MCF 10A (cell line): ENCODE measurements around the gene TUBA4A. TPM values are rescaled to one million over a fixed set of nuclear protein-coding genes. Genes with fewer than 3 reads are reported as not detected.

Source experiments
- BruUV-seq: library from RNA; stranded (reverse); fragments of 400-500 nt; replicated peaks from 2 replicates; lab custom pipeline; 2021; lab: Mats Ljungman, UMichigan
- CTCF ChIA-PET: fragments of 300-600 bp; sonication (Branson Sonifier 250); formaldehyde crosslinking; extraction: SDS; loops from one replicate; lab custom pipeline; 2021; ENCODE audit warnings: antibody characterized with exemption, inconsistent platforms; lab: Yijun Ruan, JAX
- POLR2A ChIA-PET: fragments of 300-600, 350-650 bp; sonication (Branson Sonifier 250); formaldehyde crosslinking; extraction: SDS; loops from one replicate; lab custom pipeline; 2020; ENCODE audit warnings: antibody characterized with exemption, inconsistent platforms; lab: Yijun Ruan, JAX
- DNase-seq: peaks from one replicate; pipeline ENCODE4 v3.0.0-alpha.2; 2018; ENCODE audit not compliant: unreplicated experiment
- H3K27ac Mint-ChIP-seq: one replicate; pipeline ENCODE4 v1.8.0; 2022; ENCODE audit warnings: mild to moderate bottlenecking, low read depth, mixed read lengths; ENCODE audit not compliant: unreplicated experiment
- H3K27me3 Mint-ChIP-seq: one replicate; pipeline ENCODE4 v1.8.0; 2022; ENCODE audit warnings: mixed read lengths; ENCODE audit not compliant: insufficient read depth, unreplicated experiment
- H3K36me3 Mint-ChIP-seq: one replicate; pipeline ENCODE4 v1.8.0; 2022; ENCODE audit warnings: mild to moderate bottlenecking, moderate library complexity, mixed read lengths; ENCODE audit not compliant: insufficient read depth, unreplicated experiment
- H3K4me1 Mint-ChIP-seq: one replicate; pipeline ENCODE4 v1.8.0; 2022; ENCODE audit warnings: mixed read lengths; ENCODE audit not compliant: insufficient read depth, unreplicated experiment
- H3K4me3 Mint-ChIP-seq: one replicate; pipeline ENCODE4 v1.8.0; 2022; ENCODE audit warnings: mild to moderate bottlenecking, moderate library complexity, mixed read lengths; ENCODE audit not compliant: unreplicated experiment
- H3K9me3 Mint-ChIP-seq: one replicate; pipeline ENCODE4 v1.8.0; 2022; ENCODE audit warnings: mixed read lengths; ENCODE audit not compliant: unreplicated experiment
- CTCF ChIP-seq: fragments of 200-600 bp; IDR thresholded peaks from one replicate; pipeline ENCODE4 v1.8.0; 2022; ENCODE audit warnings: antibody characterized with exemption, mild to moderate bottlenecking; ENCODE audit not compliant: unreplicated experiment
- intact Hi-C: fragments of 100-400 bp; cut with micrococcal nuclease; formaldehyde crosslinking; loops from 2 replicates; pipeline ENCODE4 v1.14.1; 2022
- total RNA-seq: library from RNA; stranded (reverse); gene quantifications from 2 replicates; pipeline ENCODE4 v1.2.3, GENCODE V29; 2022

Gene TUBA4A
- total RNA-seq, 1 experiment from 2014 or later: 80.5 TPM

DNA sequence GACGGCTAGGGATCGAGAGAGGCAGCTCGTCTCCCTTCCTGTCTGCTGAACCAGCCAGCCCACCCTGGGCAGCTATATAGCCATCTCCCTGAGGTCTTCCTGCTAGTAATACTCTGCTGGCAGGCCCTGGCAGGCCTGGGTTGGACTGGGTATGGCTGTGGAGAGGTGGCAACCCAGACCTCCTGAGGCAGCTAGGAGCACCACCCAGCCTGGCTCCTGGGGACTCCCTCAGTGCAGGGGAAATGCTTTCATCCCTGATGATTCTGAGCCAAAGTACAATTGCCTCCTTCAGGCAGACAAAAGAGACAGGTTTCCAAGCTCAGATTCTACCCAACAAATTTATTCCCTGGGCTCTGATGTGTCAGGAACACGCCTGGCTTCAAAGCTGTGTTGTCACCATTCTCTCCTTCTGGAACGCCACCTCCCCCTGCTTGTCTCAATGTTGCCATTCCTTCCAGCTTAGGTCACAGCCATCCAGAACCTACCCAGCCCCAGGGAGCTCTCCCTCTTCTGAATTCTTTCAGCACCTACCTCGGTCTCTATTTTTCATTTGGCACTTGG, 20.7 kb upstream of the TUBA4A start:
- H3K36me3 Mint-ChIP-seq: no peaks in the 10 kb centered on the region
- no peak for TF ChIP-seq CTCF
- ChIA-PET POLR2A (interaction anchor here (0.8 to 10.0 kb wide), 11 partner anchors 10 to 269 kb away, joined by 3 to 263 read pairs (median 6); partner anchors contain the start of genes ABCB6, ANKZF1, ATG9A and CHPF), CTCF (interaction anchor here (0.6 to 18.2 kb wide), 9 partner anchors 13 to 244 kb away, joined by 3 to 445 read pairs (median 3); partner anchors contain the start of genes ANKZF1 and NHEJ1)
- peaks cover 34% of the 10 kb centered on the region for H3K4me1 Mint-ChIP-seq
- H3K27me3 Mint-ChIP-seq: no peaks in the 10 kb centered on the region
- H3K9me3 Mint-ChIP-seq: no peaks in the 10 kb centered on the region
- peak; percentile 65 for DNase-seq
- intact Hi-C loops: loop anchor here (1.0 kb wide), 1 partner anchor 21 kb away; the partner anchor contains the start of genes TUBA4A and TUBA4B
- BruUV-seq: TSS peak; percentile 81
- peak overlapping the region; percentile 44 for H3K4me3 Mint-ChIP-seq
- peak overlapping the region; percentile 91 for H3K27ac Mint-ChIP-seq

GRCh38 chr2:219273937-219274336, 20.2 kb upstream of the TUBA4A start:
- no TSS peak for BruUV-seq
- H3K36me3 Mint-ChIP-seq: no peaks in the 10 kb centered on the region
- H3K27me3 Mint-ChIP-seq: no peaks in the 10 kb centered on the region
- peak; percentile 94 for DNase-seq
- ChIA-PET CTCF (interaction anchor here (0.6 to 18.2 kb wide), 8 partner anchors 13 to 114 kb away, joined by 3 to 445 read pairs (median 3); partner anchors contain the start of genes ANKZF1 and NHEJ1), POLR2A (interaction anchor here (0.8 to 10.0 kb wide), 11 partner anchors 10 to 270 kb away, joined by 3 to 263 read pairs (median 6); partner anchors contain the start of genes ABCB6, ANKZF1, ATG9A and CHPF)
- H3K4me1 Mint-ChIP-seq: peaks cover 39% of the 10 kb centered on the region
- H3K9me3 Mint-ChIP-seq: no peaks in the 10 kb centered on the region
- H3K4me3 Mint-ChIP-seq: peak overlapping the region; percentile 44
- TF ChIP-seq CTCF: no peak
- intact Hi-C loops: loop anchor here (1.0 kb wide), 1 partner anchor 21 kb away; the partner anchor contains the start of genes TUBA4A and TUBA4B
- H3K27ac Mint-ChIP-seq: peak overlapping the region; percentile 91

DNA sequence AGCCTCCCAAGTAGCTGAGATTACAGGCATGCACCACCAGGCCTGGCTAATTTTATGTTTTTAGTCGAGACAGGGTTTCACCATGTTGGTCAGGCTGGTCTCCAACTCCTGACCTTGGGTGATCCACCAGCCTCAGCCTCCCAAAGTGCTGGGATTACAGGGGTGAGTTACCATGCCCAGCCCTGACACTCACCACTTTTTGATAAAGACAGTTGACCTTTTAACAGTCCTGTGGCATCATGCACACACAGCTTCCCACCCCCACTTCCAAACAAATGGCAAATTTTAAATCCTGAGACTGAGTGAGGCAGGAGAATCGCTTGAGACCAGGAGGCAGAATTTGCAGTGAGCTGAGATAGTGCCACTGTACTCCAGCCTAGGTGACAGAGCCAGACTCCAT, 19.3 kb upstream of the TUBA4A start:
- no peak for TF ChIP-seq CTCF
- no peak overlapping the region for H3K4me3 Mint-ChIP-seq
- peak; percentile 40 for DNase-seq
- peaks cover 33% of the 10 kb centered on the region for H3K4me1 Mint-ChIP-seq
- no peaks in the 10 kb centered on the region for H3K9me3 Mint-ChIP-seq
- H3K36me3 Mint-ChIP-seq: no peaks in the 10 kb centered on the region
- H3K27me3 Mint-ChIP-seq: no peaks in the 10 kb centered on the region
- no TSS peak for BruUV-seq
- CTCF ChIA-PET: interaction anchor here (0.7 to 18.2 kb wide), 4 partner anchors 21 to 202 kb away, joined by 3 to 445 read pairs (median 4); no protein-coding TSS in a partner anchor
- POLR2A ChIA-PET: interaction anchor here (3.6 to 10.0 kb wide), 4 partner anchors 18 to 96 kb away, joined by 22 to 263 read pairs (median 102); partner anchors contain the start of genes CNPPD1, GLB1L, RETREG2 and STK16
- intact Hi-C loops: no loop called here
- H3K27ac Mint-ChIP-seq: peak overlapping the region; percentile 91

- intact Hi-C loops: no loop called here
- no peak overlapping the region for H3K4me3 Mint-ChIP-seq
- BruUV-seq: no TSS peak
- TF ChIP-seq CTCF: no peak
- H3K36me3 Mint-ChIP-seq: no peaks in the 10 kb centered on the region
- ChIA-PET CTCF (interaction anchor here (0.7 to 18.2 kb wide), 2 partner anchors 24 to 202 kb away, joined by 3 to 445 read pairs; no protein-coding TSS in a partner anchor), POLR2A (interaction anchor here (9.7 to 10.0 kb wide), 2 partner anchors 19 kb away, joined by 170 to 263 read pairs; partner anchors contain the start of genes TUBA4A and TUBA4B)
- H3K4me1 Mint-ChIP-seq: peaks cover 27% of the 10 kb centered on the region
- no peak for DNase-seq
- H3K9me3 Mint-ChIP-seq: no peaks in the 10 kb centered on the region
- no peaks in the 10 kb centered on the region for H3K27me3 Mint-ChIP-seq
- peak overlapping the region; percentile 91 for H3K27ac Mint-ChIP-seq
Observed at GRCh38 chr2:219272356-219272755, 18.6 kb upstream of the TUBA4A start.
